Spleen (tissue), 11 donors: ENCODE results near the gene NCOA1. TPM values are rescaled to one million over a fixed set of nuclear protein-coding genes. Genes with fewer than 3 reads are reported as not detected.

Experiments used
- DNase-seq: peaks from one replicate; pipeline ENCODE4 v3.0.0-alpha.2; 2020
- H3K27ac ChIP-seq, 8 donors: fragments of 200-600 bp; sonication (generic) in 7 of 8; 1 replicate in 4 of 8; 2 replicates in 4 of 8; pipeline versions ENCODE4 v1.5.0 to v1.8.0; 2016 to 2021; ENCODE audit warnings: inconsistent platforms in 4 of 8, mild to moderate bottlenecking in 4 of 8, moderate library complexity in 1 of 8
- H3K27me3 ChIP-seq, 7 donors: fragments of 200-600 bp; sonication (generic) in 6 of 7; replicated peaks in 1 of 7; 1 replicate in 4 of 7; 2 replicates in 3 of 7; pipeline versions ENCODE4 v1.5.0 to v1.8.0; 2016 to 2021; ENCODE audit warnings: inconsistent platforms in 3 of 7, mild to moderate bottlenecking in 1 of 7
- H3K36me3 ChIP-seq, 6 donors: fragments of 200-600 bp; sonication (generic) in 5 of 6; 1 replicate in 4 of 6; 2 replicates in 2 of 6; pipeline versions ENCODE4 v1.5.0 to v1.8.0; 2016 to 2021; ENCODE audit warnings: inconsistent platforms in 2 of 6
- H3K4me1 ChIP-seq, 6 donors: fragments of 200-600 bp; sonication (generic) in 5 of 6; 1 replicate in 3 of 6; 2 replicates in 3 of 6; pipeline versions ENCODE4 v1.5.0 to v1.8.0; 2016 to 2021; ENCODE audit warnings: inconsistent platforms in 3 of 6
- H3K4me3 ChIP-seq, 8 donors: fragments of 200-600 bp; sonication (generic) in 7 of 8; 1 replicate in 4 of 8; 2 replicates in 4 of 8; pipeline versions ENCODE4 v1.5.0 to v1.8.0; 2016 to 2021; ENCODE audit warnings: inconsistent platforms in 4 of 8, mild to moderate bottlenecking in 4 of 8, moderate library complexity in 2 of 8
- H3K9me3 ChIP-seq, 8 donors: fragments of 200-600 bp; sonication (generic) in 7 of 8; 1 replicate in 4 of 8; 2 replicates in 4 of 8; pipeline versions ENCODE4 v1.5.0 to v1.8.0; 2016 to 2021; ENCODE audit warnings: inconsistent platforms in 4 of 8
- CTCF ChIP-seq, 11 experiments: fragments of 200-600 bp in 7 of 11; fragments of 450-650 bp in 4 of 11; sonication (generic) in 4 of 11; IDR thresholded peaks in 8 of 11; conservative IDR thresholded peaks in 3 of 11; 1 replicate in 7 of 11; 2 replicates in 4 of 11; pipeline versions ENCODE4 v1.4.0 to v1.8.0; 2016 to 2021; ENCODE audit warnings: antibody characterized with exemption in 11 of 11, inconsistent platforms in 4 of 11, mild to moderate bottlenecking in 1 of 11
- POLR2A ChIP-seq, 3 donors: fragments of 450-650 bp; IDR thresholded peaks; one replicate each; pipeline ENCODE4 v1.5.1; 2017; ENCODE audit warnings: antibody characterized with exemption in 3 of 3, mild to moderate bottlenecking in 1 of 3
- POLR2AphosphoS5 ChIP-seq, 3 donors: sonication (generic); formaldehyde crosslinking; IDR thresholded peaks; one replicate each; pipeline ENCODE4 v1.5.1; 2017; ENCODE audit warnings: antibody characterized with exemption in 3 of 3
- WGBS, 5 donors: extraction: QIAGEN DNeasy Blood & Tissue Kit in 3 of 5; methylation state at CpG; one replicate each; pipeline versions ENCODE4 v1.1.5 to v1.1.7; 2013 to 2018; 5-methylcytosine and 5-hydroxymethylcytosine counted together
- intact Hi-C: fragments of 100-400 bp; cut with DNase I; formaldehyde crosslinking; loops from one replicate; pipeline ENCODE4 v1.15.0; 2023; ENCODE audit warnings: low total_unique reads
- polyA plus RNA-seq, 3 donors: library from polyadenylated mRNA; stranded (reverse); fragments of 200-250 nt; gene quantifications; one replicate each; pipeline ENCODE4 v1.2.1, GENCODE V29; 2013
- total RNA-seq, 7 donors: library from RNA; depleted of rRNA in 3 of 7; stranded (reverse); fragments of >200 nt in 3 of 7; fragmentation: NEBNext Ultra II Directional in 4 of 7; extraction: Animal tissue kit (Norgen Biotek cat#: 25700) in 4 of 7; gene quantifications; one replicate each; pipeline versions ENCODE4 v1.1.0 to v1.2.1, GENCODE V29; 2016 to 2021
- donor health status: healthy with polysubstance abuse.
- donor health status: DM: no; HTN: no; CAD: no; lungs with moderate emphysema.
- donor health status: DM: no; HTN: no; CAD: no.
- donor health status: Bipolar disorder and iron deficiency.
- donor health status: healthy.
- donor health status: DM: no; HTN: no; CAD: no.
- donor health status: DM: yes; HTN: yes; CAD: no.

Gene NCOA1
- total and polyA plus RNA-seq, 10 donors = 4.4 to 73.6 (median 54.4) TPM

- intact Hi-C loops = no loop called here
- no peak for DNase-seq
- 89 to 94% (median 92%) methylated on average over 2 of the region's 2 CpGs for WGBS, 5 donors
These were observed 60.0 kb downstream of the NCOA1 start for GRCh38 chr2:24551016-24551415.

GRCh38 chr2:24552836-24553235 is 61.8 kb downstream of the NCOA1 start:
- 90 to 95% (median 92%) methylated on average over 5 of the region's 5 CpGs for WGBS, 5 donors

More at GRCh38 chr2:24551016-24551415, 60.0 kb downstream of the NCOA1 start:
- Histone ChIP-seq H3K4me1 (peaks cover 0 to 14% (median 0%) of the 10 kb centered on the region in 6 donors), H3K36me3 (peaks cover 0 to 20% (median 3%) of the 10 kb centered on the region in 6 donors), H3K9me3 (peaks cover 0 to 35% (median 11%) of the 10 kb centered on the region in 8 donors), H3K27me3 (no peaks in the 10 kb centered on the region), H3K4me3 (no peak overlapping the region), H3K27ac (no peak overlapping the region)
- TF ChIP-seq POLR2A (IDR thresholded peaks at IDR 0.05) = no peak
- no peak for TF ChIP-seq POLR2AphosphoS5 (IDR thresholded peaks at IDR 0.05)
- no peak for TF ChIP-seq CTCF (IDR thresholded peaks at IDR 0.05 in 8 of 11, conservative IDR thresholded peaks at IDR 0.05 in 3 of 11)

GRCh38 chr2:24558781-24559472 is 67.9 kb downstream of the NCOA1 start:
- Histone ChIP-seq H3K27me3 (no peaks in the 10 kb centered on the region), H3K36me3 (peaks cover 0 to 26% (median 3%) of the 10 kb centered on the region in 6 donors), H3K9me3 (peaks cover 0 to 15% (median 8%) of the 10 kb centered on the region in 8 donors), H3K4me3 (no peak overlapping the region), H3K4me1 (peaks cover 0 to 28% (median 7%) of the 10 kb centered on the region in 6 donors), H3K27ac (no peak overlapping the region)
- TF ChIP-seq POLR2A (IDR thresholded peaks at IDR 0.05) (no peak), POLR2AphosphoS5 (IDR thresholded peaks at IDR 0.05) (no peak), CTCF (IDR thresholded peaks at IDR 0.05 in 8 of 11, conservative IDR thresholded peaks at IDR 0.05 in 3 of 11) (no peak)
- 90 to 94% (median 93%) methylated on average over 7 of the region's 7 CpGs for WGBS, 5 donors
- DNase-seq = no peak
- intact Hi-C loops = no loop called here

More at GRCh38 chr2:24552836-24553235, 61.8 kb downstream of the NCOA1 start:
- H3K4me3 ChIP-seq = no peak overlapping the region
- H3K4me1 ChIP-seq = peaks cover 0 to 6% (median 0%) of the 10 kb centered on the region in 6 donors
- H3K36me3 ChIP-seq = peaks cover 0 to 23% (median 3%) of the 10 kb centered on the region in 6 donors
- H3K27me3 ChIP-seq = no peaks in the 10 kb centered on the region
- TF ChIP-seq CTCF (IDR thresholded peaks at IDR 0.05 in 8 of 11, conservative IDR thresholded peaks at IDR 0.05 in 3 of 11) = no peak
- TF ChIP-seq POLR2A (IDR thresholded peaks at IDR 0.05) = no peak
- no peak for TF ChIP-seq POLR2AphosphoS5 (IDR thresholded peaks at IDR 0.05)
- DNase-seq = no peak
- H3K27ac ChIP-seq = no peak overlapping the region
- H3K9me3 ChIP-seq = peaks cover 0 to 42% (median 15%) of the 10 kb centered on the region in 8 donors
- intact Hi-C loops = no loop called here

- 66 to 91% (median 85%) methylated on average over 2 of the region's 2 CpGs for WGBS, 5 donors
- peaks cover 0 to 28% (median under 1%) of the 10 kb centered on the region in 6 donors for H3K36me3 ChIP-seq
- H3K4me3 ChIP-seq = no peak overlapping the region
- TF ChIP-seq POLR2AphosphoS5 (IDR thresholded peaks at IDR 0.05) = no peak
- TF ChIP-seq CTCF (IDR thresholded peaks at IDR 0.05 in 8 of 11, conservative IDR thresholded peaks at IDR 0.05 in 3 of 11) = no peak
- TF ChIP-seq POLR2A (IDR thresholded peaks at IDR 0.05) = no peak
- intact Hi-C loops = no loop called here
- peaks cover 0 to 15% (median 8%) of the 10 kb centered on the region in 8 donors for H3K9me3 ChIP-seq
- no peak for DNase-seq
- no peak overlapping the region for H3K27ac ChIP-seq
- peaks cover 0 to 28% (median 7%) of the 10 kb centered on the region in 6 donors for H3K4me1 ChIP-seq
- no peaks in the 10 kb centered on the region for H3K27me3 ChIP-seq
These were observed 68.5 kb downstream of the NCOA1 start for GRCh38 chr2:24559473-24560113.
